K562 (cell line): Measurements from ENCODE around the gene LHPP. TPM values are rescaled to one million over a fixed set of nuclear protein-coding genes. Genes with fewer than 3 reads are reported as not detected.

Experiments
- ATF7 ChIP-seq: fragments of 450-650 bp; IDR thresholded peaks from 2 replicates; pipeline ENCODE4 v1.7.1; 2014; ENCODE audit warnings: mild to moderate bottlenecking, moderate library complexity
- CCNT2 ChIP-seq: IDR thresholded peaks from 2 replicates; pipeline ENCODE4 v1.6.1; 2011; ENCODE audit warnings: borderline replicate concordance, low read depth, mild to moderate bottlenecking, moderate library complexity, mixed read lengths, low read length; ENCODE audit not compliant: insufficient read length; ENCODE audit errors: extremely low read depth
- CHD1 ChIP-seq: fragments of 200-600 bp; sonication (generic); IDR thresholded peaks from one replicate; pipeline ENCODE4 v1.6.1; 2012; ENCODE audit warnings: mild to moderate bottlenecking, moderate library complexity, low read length, inconsistent platforms
- COPS2 ChIP-seq: fragments of 450-650 bp; conservative IDR thresholded peaks from 2 replicates; pipeline ENCODE4 v1.6.1; 2016; ENCODE audit warnings: mild to moderate bottlenecking, moderate library complexity
- CSDE1 ChIP-seq, 2 experiments: fragments of 450-650 bp; IDR thresholded peaks; 2 replicates each; pipeline ENCODE4 v1.6.1; 2016; ENCODE audit warnings: mild to moderate bottlenecking in 1 of 2
- FOSL1 ChIP-seq: fragments of 200-800 bp; sonication (Bioruptor generic); conservative IDR thresholded peaks from 2 replicates; pipeline ENCODE4 v1.6.1; 2016; ENCODE audit warnings: missing genetic modification characterization, missing compliant biosample characterization
- KLF16 ChIP-seq: IDR thresholded peaks from 2 replicates; pipeline ENCODE4 v1.6.1; 2016; ENCODE audit warnings: antibody characterized with exemption
- MTA2 ChIP-seq: fragments of 450-650 bp; IDR thresholded peaks from 2 replicates; pipeline ENCODE4 v1.6.1; 2016; ENCODE audit warnings: low read depth
- NCOA2 ChIP-seq, 2 experiments: fragments of 450-650 bp; IDR thresholded peaks; 2 replicates each; pipeline ENCODE4 v1.6.1; 2018; ENCODE audit warnings: mild to moderate bottlenecking in 2 of 2, moderate library complexity in 1 of 2; ENCODE audit not compliant: partially characterized antibody in 2 of 2
- PHB2 ChIP-seq: fragments of 450-650 bp; IDR thresholded peaks from 2 replicates; pipeline ENCODE4 v1.6.1; 2017; ENCODE audit warnings: low read depth
- RBM22 ChIP-seq: fragments of 200-400 bp; formaldehyde crosslinking; IDR thresholded peaks from 2 replicates; pipeline ENCODE4 v1.6.1; 2018; ENCODE audit warnings: low read length, low read depth; ENCODE audit not compliant: poor library complexity, severe bottlenecking
- SMARCC2 ChIP-seq: fragments of 450-650 bp; IDR thresholded peaks from 2 replicates; pipeline ENCODE4 v1.6.1; 2017; ENCODE audit warnings: antibody characterized with exemption, moderate library complexity, mild to moderate bottlenecking, low read depth
- SUPT5H ChIP-seq: fragments of 450-650 bp; IDR thresholded peaks from 2 replicates; pipeline ENCODE4 v1.6.1; 2016
- TCF3 ChIP-seq: sonication (generic); formaldehyde crosslinking; IDR thresholded peaks from 2 replicates; pipeline ENCODE4 v1.4.0; 2020; ENCODE audit warnings: mild to moderate bottlenecking, missing genetic modification reagents
- TEAD4 ChIP-seq, 2 experiments: sonication (generic) in 1 of 2; formaldehyde crosslinking in 1 of 2; IDR thresholded peaks; 2 replicates each; pipeline versions ENCODE4 v1.6.1 to v1.8.0; 2012 to 2022; ENCODE audit warnings: borderline replicate concordance in 1 of 2, inconsistent platforms in 1 of 2, low read length in 1 of 2, mild to moderate bottlenecking in 1 of 2, missing genetic modification reagents in 1 of 2
- ZNF696 ChIP-seq: fragments of 250-450 bp; sonication (Bioruptor Pico); conservative IDR thresholded peaks from 2 replicates; pipeline ENCODE4 v1.4.0; 2020; ENCODE audit warnings: mild to moderate bottlenecking, moderate library complexity
- ZSCAN29 ChIP-seq: fragments of 450-650 bp; IDR thresholded peaks from 2 replicates; pipeline ENCODE4 v1.6.1; 2017
- polyA plus RNA-seq, 8 experiments: library from polyadenylated mRNA; depleted of rRNA in 4 of 8; stranded (reverse) in 5 of 8; unstranded in 3 of 8; fragments of >200 nt; fragmentation: Nextera tagmentation in 2 of 8; fragmentation: Illumina TruSeq in 1 of 8; extraction: Ambion mirVana in 2 of 8; extraction: Trizol in 1 of 8; gene quantifications; 2 replicates each; pipeline versions ENCODE4 v1.2.1 to v1.2.3, GENCODE V29; 2011 to 2014; ENCODE audit warnings: inconsistent platforms in 1 of 8, missing spikeins in 1 of 8
- total RNA-seq, 7 experiments: library from RNA; depleted of rRNA in 6 of 7; stranded (reverse); fragments of >200 nt in 6 of 7; fragmentation: Illumina TruSeq in 2 of 7; extraction: Trizol in 2 of 7; gene quantifications; 2 replicates each; pipeline versions ENCODE4 v1.2.1 to v1.2.3, GENCODE V29; 2011 to 2021; ENCODE audit warnings: low replicate concordance in 1 of 7
- TF ChIP-seq, protein P1 (sequence below): sonication (generic); formaldehyde crosslinking; IDR thresholded peaks from 2 replicates; pipeline ENCODE4 v1.8.1; 2023; ENCODE audit warnings: mild to moderate bottlenecking, missing genetic modification reagents
- TF ChIP-seq, protein P2 (sequence below): IDR thresholded peaks from 2 replicates; pipeline ENCODE4 v1.6.1; 2014; ENCODE audit warnings: antibody characterized with exemption
- TF ChIP-seq, protein P3 (sequence below): fragments of 450-650 bp; IDR thresholded peaks from 2 replicates; pipeline ENCODE4 v1.6.1; 2016
- TF ChIP-seq, protein P4 (sequence below): fragments of 250-450 bp; sonication (Bioruptor Pico); IDR thresholded peaks from 2 replicates; pipeline ENCODE4 v1.4.0; 2020; ENCODE audit warnings: borderline replicate concordance
- TF ChIP-seq, protein P5 (sequence below), 2 experiments: fragments of 200-800 bp in 1 of 2; sonication (Bioruptor generic) in 1 of 2; sonication (generic) in 1 of 2; formaldehyde crosslinking in 1 of 2; IDR thresholded peaks in 1 of 2; conservative IDR thresholded peaks in 1 of 2; 2 replicates each; pipeline versions ENCODE4 v1.5.0 to v1.6.1; 2016 to 2020; ENCODE audit warnings: missing compliant biosample characterization in 1 of 2, missing genetic modification characterization in 1 of 2, missing genetic modification reagents in 1 of 2

LHPP gene
- total and polyA plus RNA-seq, 9 of the 15 experiments (the other 6 are each of a cell fraction or from before 2014, with no cell fraction given) = 0.34 to 7.4 (median 3.0) TPM

DNA sequence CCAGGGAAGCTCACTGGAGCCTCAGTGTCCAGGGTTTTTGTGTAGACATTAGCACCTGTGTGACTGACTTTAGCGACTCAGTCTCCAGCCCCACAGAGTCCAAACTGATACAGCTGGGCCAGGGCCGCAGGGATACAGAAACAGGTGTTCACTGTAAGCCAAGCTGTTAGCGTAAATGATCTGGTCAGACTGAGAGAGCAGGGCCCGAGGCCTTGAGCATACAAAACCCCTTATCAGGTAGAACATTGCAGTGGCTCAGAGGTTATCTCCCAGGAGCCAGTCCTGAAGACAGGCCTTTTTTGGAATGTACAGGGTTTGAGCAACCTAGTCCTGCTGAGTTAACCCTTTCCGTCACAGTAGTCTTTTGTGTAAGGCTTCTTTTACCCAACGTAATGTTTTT is 25.0 kb downstream of the LHPP start (continued):
- TF ChIP-seq TEAD4 (IDR thresholded peaks at IDR 0.05; ENCODE audit: low read length) = peak; percentile 92
- TF ChIP-seq TEAD4 (CRISPR knock-in tag; IDR thresholded peaks at IDR 0.05; ENCODE audit: borderline replicate concordance) = no peak
- no peak for TF ChIP-seq ATF7
- no peak for TF ChIP-seq ZSCAN29
- peak; percentile 95 for TF ChIP-seq TCF3
- TF ChIP-seq, protein P1, sequence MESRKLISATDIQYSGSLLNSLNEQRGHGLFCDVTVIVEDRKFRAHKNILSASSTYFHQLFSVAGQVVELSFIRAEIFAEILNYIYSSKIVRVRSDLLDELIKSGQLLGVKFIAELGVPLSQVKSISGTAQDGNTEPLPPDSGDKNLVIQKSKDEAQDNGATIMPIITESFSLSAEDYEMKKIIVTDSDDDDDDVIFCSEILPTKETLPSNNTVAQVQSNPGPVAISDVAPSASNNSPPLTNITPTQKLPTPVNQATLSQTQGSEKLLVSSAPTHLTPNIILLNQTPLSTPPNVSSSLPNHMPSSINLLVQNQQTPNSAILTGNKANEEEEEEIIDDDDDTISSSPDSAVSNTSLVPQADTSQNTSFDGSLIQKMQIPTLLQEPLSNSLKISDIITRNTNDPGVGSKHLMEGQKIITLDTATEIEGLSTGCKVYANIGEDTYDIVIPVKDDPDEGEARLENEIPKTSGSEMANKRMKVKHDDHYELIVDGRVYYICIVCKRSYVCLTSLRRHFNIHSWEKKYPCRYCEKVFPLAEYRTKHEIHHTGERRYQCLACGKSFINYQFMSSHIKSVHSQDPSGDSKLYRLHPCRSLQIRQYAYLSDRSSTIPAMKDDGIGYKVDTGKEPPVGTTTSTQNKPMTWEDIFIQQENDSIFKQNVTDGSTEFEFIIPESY = no peak
- TF ChIP-seq SUPT5H = no peak
- no peak for TF ChIP-seq CSDE1 (IDR thresholded peaks at IDR 0.05)
- TF ChIP-seq, protein P2, sequence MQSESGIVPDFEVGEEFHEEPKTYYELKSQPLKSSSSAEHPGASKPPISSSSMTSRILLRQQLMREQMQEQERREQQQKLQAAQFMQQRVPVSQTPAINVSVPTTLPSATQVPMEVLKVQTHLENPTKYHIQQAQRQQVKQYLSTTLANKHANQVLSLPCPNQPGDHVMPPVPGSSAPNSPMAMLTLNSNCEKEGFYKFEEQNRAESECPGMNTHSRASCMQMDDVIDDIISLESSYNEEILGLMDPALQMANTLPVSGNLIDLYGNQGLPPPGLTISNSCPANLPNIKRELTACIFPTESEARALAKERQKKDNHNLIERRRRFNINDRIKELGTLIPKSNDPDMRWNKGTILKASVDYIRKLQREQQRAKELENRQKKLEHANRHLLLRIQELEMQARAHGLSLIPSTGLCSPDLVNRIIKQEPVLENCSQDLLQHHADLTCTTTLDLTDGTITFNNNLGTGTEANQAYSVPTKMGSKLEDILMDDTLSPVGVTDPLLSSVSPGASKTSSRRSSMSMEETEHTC = no peak
- TF ChIP-seq, protein P3, sequence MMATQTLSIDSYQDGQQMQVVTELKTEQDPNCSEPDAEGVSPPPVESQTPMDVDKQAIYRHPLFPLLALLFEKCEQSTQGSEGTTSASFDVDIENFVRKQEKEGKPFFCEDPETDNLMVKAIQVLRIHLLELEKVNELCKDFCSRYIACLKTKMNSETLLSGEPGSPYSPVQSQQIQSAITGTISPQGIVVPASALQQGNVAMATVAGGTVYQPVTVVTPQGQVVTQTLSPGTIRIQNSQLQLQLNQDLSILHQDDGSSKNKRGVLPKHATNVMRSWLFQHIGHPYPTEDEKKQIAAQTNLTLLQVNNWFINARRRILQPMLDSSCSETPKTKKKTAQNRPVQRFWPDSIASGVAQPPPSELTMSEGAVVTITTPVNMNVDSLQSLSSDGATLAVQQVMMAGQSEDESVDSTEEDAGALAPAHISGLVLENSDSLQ = no peak
- TF ChIP-seq COPS2 = no peak
- no peak for TF ChIP-seq CHD1
- TF ChIP-seq, protein P4, sequence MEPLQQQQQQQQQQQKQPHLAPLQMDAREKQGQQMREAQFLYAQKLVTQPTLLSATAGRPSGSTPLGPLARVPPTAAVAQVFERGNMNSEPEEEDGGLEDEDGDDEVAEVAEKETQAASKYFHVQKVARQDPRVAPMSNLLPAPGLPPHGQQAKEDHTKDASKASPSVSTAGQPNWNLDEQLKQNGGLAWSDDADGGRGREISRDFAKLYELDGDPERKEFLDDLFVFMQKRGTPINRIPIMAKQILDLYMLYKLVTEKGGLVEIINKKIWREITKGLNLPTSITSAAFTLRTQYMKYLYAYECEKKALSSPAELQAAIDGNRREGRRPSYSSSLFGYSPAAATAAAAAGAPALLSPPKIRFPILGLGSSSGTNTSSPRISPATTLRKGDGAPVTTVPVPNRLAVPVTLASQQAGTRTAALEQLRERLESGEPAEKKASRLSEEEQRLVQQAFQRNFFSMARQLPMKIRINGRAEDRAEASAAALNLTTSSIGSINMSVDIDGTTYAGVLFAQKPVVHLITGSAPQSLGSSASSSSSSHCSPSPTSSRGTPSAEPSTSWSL (CRISPR knock-in tag) = no peak
- no peak for TF ChIP-seq RBM22
- no peak for TF ChIP-seq ZNF696
- 0 out of 2 replicates have a peak, but pooled peaks have one; percentile 32 for TF ChIP-seq SMARCC2
- TF ChIP-seq NCOA2 (IDR thresholded peaks at IDR 0.05; ENCODE audit: partially characterized antibody in 2 of 2) = no peak
- TF ChIP-seq, protein P5, sequence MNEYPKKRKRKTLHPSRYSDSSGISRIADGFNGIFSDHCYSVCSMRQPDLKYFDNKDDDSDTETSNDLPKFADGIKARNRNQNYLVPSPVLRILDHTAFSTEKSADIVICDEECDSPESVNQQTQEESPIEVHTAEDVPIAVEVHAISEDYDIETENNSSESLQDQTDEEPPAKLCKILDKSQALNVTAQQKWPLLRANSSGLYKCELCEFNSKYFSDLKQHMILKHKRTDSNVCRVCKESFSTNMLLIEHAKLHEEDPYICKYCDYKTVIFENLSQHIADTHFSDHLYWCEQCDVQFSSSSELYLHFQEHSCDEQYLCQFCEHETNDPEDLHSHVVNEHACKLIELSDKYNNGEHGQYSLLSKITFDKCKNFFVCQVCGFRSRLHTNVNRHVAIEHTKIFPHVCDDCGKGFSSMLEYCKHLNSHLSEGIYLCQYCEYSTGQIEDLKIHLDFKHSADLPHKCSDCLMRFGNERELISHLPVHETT (CRISPR knock-in tag; conservative IDR thresholded peaks at IDR 0.05 in 1 of 2, IDR thresholded peaks at IDR 0.05 in 1 of 2) = 0 out of 4 replicates have a peak, but pooled peaks of 1 of the 2 experiments have one; percentile 35
- TF ChIP-seq PHB2 = 0 out of 2 replicates have a peak, but pooled peaks have one; percentile 36
- TF ChIP-seq FOSL1 (tag) = 0 out of 2 replicates have a peak, but pooled peaks have one; percentile 15
- TF ChIP-seq CCNT2 = peak; percentile 82
- TF ChIP-seq KLF16 = peak; percentile 80
- TF ChIP-seq MTA2 = peak; percentile 86
